Measurements from ENCODE around the gene SOWAHA. TPM values are rescaled to one million over a fixed set of nuclear protein-coding genes. Genes with fewer than 3 reads are reported as not detected.

SOWAHA gene
- total RNA-seq, 1 experiment from 2014 or later: 3.7 TPM

DNA sequence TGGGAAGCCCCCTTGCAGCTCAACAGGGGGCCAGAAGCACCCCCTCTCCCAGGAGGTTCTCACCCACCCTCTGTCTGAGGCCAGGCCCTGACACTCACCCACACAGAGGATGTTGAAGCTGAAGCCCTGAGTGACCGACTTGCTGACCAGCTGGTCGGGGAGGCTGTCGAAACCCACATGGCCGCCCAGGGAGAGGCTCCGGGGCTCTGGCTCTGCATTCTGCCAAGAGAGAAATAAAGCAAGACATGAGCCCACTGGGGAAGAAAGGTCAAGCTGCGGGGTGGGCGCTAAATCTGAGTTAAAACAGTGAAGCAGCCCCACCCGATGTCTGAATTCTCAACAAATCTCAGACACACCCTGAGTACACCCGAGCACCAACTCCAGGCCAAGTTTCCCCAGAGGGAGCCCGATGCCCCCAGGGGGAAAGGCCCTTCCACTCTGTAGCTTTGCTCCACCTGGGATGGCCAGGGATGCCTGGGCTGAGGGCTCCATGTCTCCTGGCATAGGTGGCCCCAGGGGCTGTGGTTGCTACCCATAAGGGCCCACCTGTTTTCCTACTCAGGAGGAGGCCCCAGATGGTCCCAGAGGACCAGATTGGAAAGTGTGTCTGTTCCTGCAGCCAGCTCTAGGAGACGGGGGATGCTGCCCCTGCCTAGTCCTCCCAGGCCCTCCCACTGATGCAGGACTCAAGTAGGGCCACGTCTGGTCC is 47.6 kb upstream of the SOWAHA start:
- no peak overlapping the region for H3K4me3 Mint-ChIP-seq (ENCODE audit: unreplicated experiment)
- no peak overlapping the region for H3K27ac Mint-ChIP-seq (ENCODE audit: unreplicated experiment)
- no peak for DNase-seq
- POLR2A ChIA-PET: no interaction called here
- H3K4me1 Mint-ChIP-seq (ENCODE audit: low read depth, unreplicated experiment): no peaks in the 10 kb centered on the region
- no peaks in the 10 kb centered on the region; the same call in 1 of the 2 replicates for H3K4me1 ChIP-seq
- CTCF ChIA-PET: no interaction called here
- H3K9me3 Mint-ChIP-seq (ENCODE audit: unreplicated experiment): no peaks in the 10 kb centered on the region
- TF ChIP-seq, protein P1, sequence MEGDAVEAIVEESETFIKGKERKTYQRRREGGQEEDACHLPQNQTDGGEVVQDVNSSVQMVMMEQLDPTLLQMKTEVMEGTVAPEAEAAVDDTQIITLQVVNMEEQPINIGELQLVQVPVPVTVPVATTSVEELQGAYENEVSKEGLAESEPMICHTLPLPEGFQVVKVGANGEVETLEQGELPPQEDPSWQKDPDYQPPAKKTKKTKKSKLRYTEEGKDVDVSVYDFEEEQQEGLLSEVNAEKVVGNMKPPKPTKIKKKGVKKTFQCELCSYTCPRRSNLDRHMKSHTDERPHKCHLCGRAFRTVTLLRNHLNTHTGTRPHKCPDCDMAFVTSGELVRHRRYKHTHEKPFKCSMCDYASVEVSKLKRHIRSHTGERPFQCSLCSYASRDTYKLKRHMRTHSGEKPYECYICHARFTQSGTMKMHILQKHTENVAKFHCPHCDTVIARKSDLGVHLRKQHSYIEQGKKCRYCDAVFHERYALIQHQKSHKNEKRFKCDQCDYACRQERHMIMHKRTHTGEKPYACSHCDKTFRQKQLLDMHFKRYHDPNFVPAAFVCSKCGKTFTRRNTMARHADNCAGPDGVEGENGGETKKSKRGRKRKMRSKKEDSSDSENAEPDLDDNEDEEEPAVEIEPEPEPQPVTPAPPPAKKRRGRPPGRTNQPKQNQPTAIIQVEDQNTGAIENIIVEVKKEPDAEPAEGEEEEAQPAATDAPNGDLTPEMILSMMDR (IDR thresholded peaks at IDR 0.05; ENCODE audit: insufficient read depth in 1 of 2, low read depth in 1 of 2, low read length in 1 of 2, severe bottlenecking in 1 of 2, unreplicated experiment in 1 of 2): no peak
- peaks cover 2% of the 10 kb centered on the region for H3K36me3 ChIP-seq (ENCODE audit: control insufficient read depth, insufficient read depth, low read length)
- no peaks in the 10 kb centered on the region for H3K27me3 Mint-ChIP-seq (ENCODE audit: insufficient read depth, unreplicated experiment)
- no peaks in the 10 kb centered on the region for H3K36me3 Mint-ChIP-seq (ENCODE audit: insufficient read depth, unreplicated experiment)
- H3K4me3 ChIP-seq (ENCODE audit: low read depth, low read length): no peak overlapping the region
- BruUV-seq (replicated peaks): no TSS peak
- intact Hi-C loops (cut with micrococcal nuclease; ENCODE audit: unreplicated experiment): no loop called here
- H3K9me3 ChIP-seq: no peaks in the 10 kb centered on the region
- no peaks in the 10 kb centered on the region for H3K27me3 ChIP-seq (replicated peaks; ENCODE audit: control insufficient read depth, insufficient read depth, low read length)

DNA sequence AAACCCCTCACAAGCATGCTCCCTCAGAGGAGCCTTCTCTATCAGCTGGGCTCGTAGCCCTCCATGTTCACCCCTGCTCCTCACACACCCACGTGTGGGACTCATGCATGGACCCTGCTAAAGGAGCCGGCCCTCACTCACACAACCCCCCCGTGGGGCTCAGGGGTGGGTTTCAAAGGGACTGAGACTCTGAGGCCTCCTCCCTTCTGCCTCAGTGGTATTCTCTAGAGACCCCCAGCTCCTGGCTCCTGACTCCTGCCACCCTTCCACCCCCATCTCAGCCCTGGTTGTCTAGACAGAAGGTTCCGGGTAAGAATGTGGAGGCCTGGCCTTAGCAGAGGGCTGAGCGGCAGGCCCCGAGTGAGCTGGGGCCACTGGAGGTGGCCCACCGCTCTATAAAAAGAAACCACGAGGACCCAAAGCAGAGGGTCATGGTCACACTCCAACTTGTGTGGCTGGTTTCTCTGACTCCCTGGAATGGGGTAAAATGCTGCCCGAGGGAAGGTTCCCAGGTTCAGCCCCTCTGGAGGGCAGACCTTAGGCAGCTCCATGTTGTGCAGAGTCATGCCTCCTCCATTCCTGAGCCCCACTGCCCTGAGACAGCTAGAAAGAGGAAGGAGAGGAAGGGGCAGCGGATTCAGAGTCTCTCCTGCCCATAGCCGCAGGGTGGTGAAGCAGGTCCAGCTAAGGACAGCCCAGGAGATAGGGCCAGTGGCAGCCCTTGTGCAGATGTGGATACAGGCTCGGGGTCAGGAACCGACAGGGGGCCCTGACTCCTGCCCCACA is 46.9 kb upstream of the SOWAHA start:
- TF ChIP-seq, protein P1 (IDR thresholded peaks at IDR 0.05; ENCODE audit: insufficient read depth in 1 of 2, low read depth in 1 of 2, low read length in 1 of 2, severe bottlenecking in 1 of 2, unreplicated experiment in 1 of 2): no peak
- Histone ChIP-seq H3K9me3 (no peaks in the 10 kb centered on the region), H3K4me1 (peaks cover 5% of the 10 kb centered on the region), H3K27me3 (replicated peaks; ENCODE audit: control insufficient read depth, insufficient read depth, low read length) (no peaks in the 10 kb centered on the region), H3K4me3 (ENCODE audit: low read depth, low read length) (no peak overlapping the region), H3K36me3 (ENCODE audit: control insufficient read depth, insufficient read depth, low read length) (peaks cover 2% of the 10 kb centered on the region)
- Mint-ChIP-seq H3K27ac (ENCODE audit: unreplicated experiment) (no peak overlapping the region), H3K36me3 (ENCODE audit: insufficient read depth, unreplicated experiment) (no peaks in the 10 kb centered on the region), H3K27me3 (ENCODE audit: insufficient read depth, unreplicated experiment) (no peaks in the 10 kb centered on the region), H3K9me3 (ENCODE audit: unreplicated experiment) (no peaks in the 10 kb centered on the region), H3K4me3 (ENCODE audit: unreplicated experiment) (no peak overlapping the region), H3K4me1 (ENCODE audit: low read depth, unreplicated experiment) (no peaks in the 10 kb centered on the region)
- ChIA-PET POLR2A (no interaction called here), CTCF (no interaction called here)
- no TSS peak for BruUV-seq (replicated peaks)
- intact Hi-C loops (cut with micrococcal nuclease; ENCODE audit: unreplicated experiment): no loop called here
- no peak for DNase-seq

DNA sequence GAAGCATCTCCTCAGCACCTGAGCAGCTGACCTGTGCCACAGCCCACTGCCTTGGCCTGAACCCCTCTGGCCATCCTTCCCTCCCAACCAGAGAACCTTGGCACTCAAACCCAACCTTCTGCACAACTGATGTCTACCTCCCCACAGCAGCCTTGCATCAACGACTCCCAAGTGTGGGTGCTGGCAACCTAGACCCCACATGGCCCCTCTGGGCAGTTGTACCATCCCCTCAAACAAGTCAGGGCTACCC is 46.4 kb upstream of the SOWAHA start:
- intact Hi-C loops (cut with micrococcal nuclease; ENCODE audit: unreplicated experiment): no loop called here
- H3K9me3 Mint-ChIP-seq (ENCODE audit: unreplicated experiment): no peaks in the 10 kb centered on the region
- POLR2A ChIA-PET: no interaction called here
- H3K36me3 Mint-ChIP-seq (ENCODE audit: insufficient read depth, unreplicated experiment): no peaks in the 10 kb centered on the region
- H3K4me3 Mint-ChIP-seq (ENCODE audit: unreplicated experiment): no peak overlapping the region
- Histone ChIP-seq H3K4me3 (ENCODE audit: low read depth, low read length) (no peak overlapping the region), H3K36me3 (ENCODE audit: control insufficient read depth, insufficient read depth, low read length) (peaks cover 2% of the 10 kb centered on the region), H3K9me3 (no peaks in the 10 kb centered on the region), H3K4me1 (peaks cover 10% of the 10 kb centered on the region), H3K27me3 (replicated peaks; ENCODE audit: control insufficient read depth, insufficient read depth, low read length) (no peaks in the 10 kb centered on the region)
- CTCF ChIA-PET: no interaction called here
- H3K4me1 Mint-ChIP-seq (ENCODE audit: low read depth, unreplicated experiment): no peaks in the 10 kb centered on the region
- no peak overlapping the region for H3K27ac Mint-ChIP-seq (ENCODE audit: unreplicated experiment)
- no peak for DNase-seq
- TF ChIP-seq, protein P1 (IDR thresholded peaks at IDR 0.05; ENCODE audit: insufficient read depth in 1 of 2, low read depth in 1 of 2, low read length in 1 of 2, severe bottlenecking in 1 of 2, unreplicated experiment in 1 of 2): no peak
- no TSS peak for BruUV-seq (replicated peaks)
- H3K27me3 Mint-ChIP-seq (ENCODE audit: insufficient read depth, unreplicated experiment): no peaks in the 10 kb centered on the region

All from Caco-2 (cell line).